ENCODE data around the gene VANGL2. TPM values are rescaled to one million over a fixed set of nuclear protein-coding genes. Genes with fewer than 3 reads are reported as not detected.

The VANGL2 gene
- total RNA-seq, 4 donors from 2014 or later = 0.20 to 3.7 (median 2.7) TPM

GRCh38 chr1:160455153-160455517, 54.8 kb downstream of the VANGL2 start:
- Histone ChIP-seq H3K27ac (no peak overlapping the region), H3K36me3 (no peaks in the 10 kb centered on the region), H3K4me1 (peaks cover 0 to 6% (median 0%) of the 10 kb centered on the region in 4 donors), H3K27me3 (no peaks in the 10 kb centered on the region), H3K4me3 (no peak overlapping the region), H3K9me3 (no peaks in the 10 kb centered on the region)
- WGBS, 2 donors (ENCODE audit: low coverage in 1 of 2) = 60 to 79% methylated on average over 1 of the region's 1 CpG
- TF ChIP-seq POLR2A (IDR thresholded peaks at IDR 0.05) (no peak), CTCF (IDR thresholded peaks at IDR 0.05) (no peak), POLR2AphosphoS5 (IDR thresholded peaks at IDR 0.05) (no peak), EP300 (IDR thresholded peaks at IDR 0.05; ENCODE audit: low read depth) (no peak)
- in situ Hi-C loops (cut with MboI; ENCODE audit: low pct_ligation_motif_present in 1 of 4, low pct_unique_long_range_greater_than_20kb in 1 of 4, low sequenced_read_pairs in 3 of 4) = no loop called here
- no peak for DNase-seq
- intact Hi-C loops (cut with DNase I; ENCODE audit: low total_unique reads) = no loop called here

GRCh38 chr1:160459056-160459455, 58.7 kb downstream of the VANGL2 start:
- TF ChIP-seq CTCF (IDR thresholded peaks at IDR 0.05) (no peak), EP300 (IDR thresholded peaks at IDR 0.05; ENCODE audit: low read depth) (no peak), POLR2A (IDR thresholded peaks at IDR 0.05) (no peak), POLR2AphosphoS5 (IDR thresholded peaks at IDR 0.05) (no peak)
- no peak overlapping the region for H3K4me3 ChIP-seq
- H3K27ac ChIP-seq = no peak overlapping the region
- 50 to 68% methylated on average over 1 to 2 of the region's 2 CpGs for WGBS, 2 donors (ENCODE audit: low coverage in 1 of 2)
- no peaks in the 10 kb centered on the region for H3K36me3 ChIP-seq
- no peaks in the 10 kb centered on the region for H3K27me3 ChIP-seq
- no peaks in the 10 kb centered on the region for H3K9me3 ChIP-seq
- in situ Hi-C loops (cut with MboI; ENCODE audit: low pct_ligation_motif_present in 1 of 4, low pct_unique_long_range_greater_than_20kb in 1 of 4, low sequenced_read_pairs in 3 of 4) = no loop called here
- no peaks in the 10 kb centered on the region for H3K4me1 ChIP-seq
- no peak for DNase-seq
- intact Hi-C loops (cut with DNase I; ENCODE audit: low total_unique reads) = no loop called here

- 73 to 90% methylated on average over 2 of the region's 2 CpGs for WGBS, 2 donors (ENCODE audit: low coverage in 1 of 2)
- Histone ChIP-seq H3K9me3 (no peaks in the 10 kb centered on the region), H3K4me1 (no peaks in the 10 kb centered on the region), H3K27ac (no peak overlapping the region), H3K27me3 (no peaks in the 10 kb centered on the region), H3K4me3 (no peak overlapping the region), H3K36me3 (no peaks in the 10 kb centered on the region)
- no peak for DNase-seq
- intact Hi-C loops (cut with DNase I; ENCODE audit: low total_unique reads) (no loop called here), in situ Hi-C loops (cut with MboI; ENCODE audit: low pct_ligation_motif_present in 1 of 4, low pct_unique_long_range_greater_than_20kb in 1 of 4, low sequenced_read_pairs in 3 of 4) (no loop called here)
- TF ChIP-seq CTCF (IDR thresholded peaks at IDR 0.05) (no peak), EP300 (IDR thresholded peaks at IDR 0.05; ENCODE audit: low read depth) (no peak), POLR2AphosphoS5 (IDR thresholded peaks at IDR 0.05) (no peak), POLR2A (IDR thresholded peaks at IDR 0.05) (no peak)
These were observed 59.3 kb downstream of the VANGL2 start for GRCh38 chr1:160459687-160460086.

GRCh38 chr1:160460214-160460642, 59.9 kb downstream of the VANGL2 start:
- in situ Hi-C loops (cut with MboI; ENCODE audit: low pct_ligation_motif_present in 1 of 4, low pct_unique_long_range_greater_than_20kb in 1 of 4, low sequenced_read_pairs in 3 of 4) (no loop called here), intact Hi-C loops (cut with DNase I; ENCODE audit: low total_unique reads) (no loop called here)
- 72 to 75% methylated on average over 5 of the region's 5 CpGs for WGBS, 2 donors (ENCODE audit: low coverage in 1 of 2)
- Histone ChIP-seq H3K4me3 (no peak overlapping the region), H3K9me3 (no peaks in the 10 kb centered on the region), H3K27ac (no peak overlapping the region), H3K4me1 (no peaks in the 10 kb centered on the region), H3K27me3 (no peaks in the 10 kb centered on the region), H3K36me3 (no peaks in the 10 kb centered on the region)
- DNase-seq = no peak
- TF ChIP-seq EP300 (IDR thresholded peaks at IDR 0.05; ENCODE audit: low read depth) (no peak), POLR2A (IDR thresholded peaks at IDR 0.05) (no peak), POLR2AphosphoS5 (IDR thresholded peaks at IDR 0.05) (no peak), CTCF (IDR thresholded peaks at IDR 0.05) (no peak)

Data from transverse colon (tissue), 4 donors.